Loucy (cell line): ENCODE measurements around the gene CCR6.

ENCODE experiments used
- CTCF ChIP-seq: fragments of 200-600 bp; sonication (generic); conservative IDR thresholded peaks from 2 replicates; pipeline ENCODE4 v1.5.1; 2014; ENCODE audit warnings: mild to moderate bottlenecking, antibody characterized with exemption, low read length
- EZH2phosphoT487 ChIP-seq: fragments of 200-600 bp; IDR thresholded peaks from 2 replicates; pipeline ENCODE4 v1.6.1; 2018; ENCODE audit warnings: antibody characterized with exemption, mild to moderate bottlenecking, moderate library complexity, borderline replicate concordance

- no peak for TF ChIP-seq CTCF
- no peak for TF ChIP-seq EZH2phosphoT487
Observed at GRCh38 chr6:167111597-167111996, 11.3 kb upstream of the CCR6 start.
